GM18505 (cell line): ENCODE measurements around the gene GOLGA6L9.
"Not testable (repeated sequence)": the region's sequence is repeated elsewhere in the genome, so short reads cannot be mapped to it uniquely, and the experiment has no call there.

ENCODE experiments used
- ATAC-seq: cut with Tn5 transposase; IDR thresholded peaks from one replicate; pipeline ENCODE4 v1.9.1; 2021; ENCODE audit not compliant: unreplicated experiment
- POLR2A ChIP-seq: IDR thresholded peaks from 4 replicates; pipeline ENCODE4 v1.6.1; 2011; ENCODE audit warnings: borderline replicate concordance; ENCODE audit not compliant: insufficient read depth, insufficient read length; ENCODE audit errors: extremely low read depth

GOLGA6L9 gene

GRCh38 chr15:82429693-82430092 lies at the start of gene GOLGA6L9:
TSS of gene GOLGA6L9 (plus strand) at chr15:82429816. CDS start at chr15:82430080, 264 bp downstream.
- not testable (repeated sequence) for ATAC-seq

- not testable (repeated sequence) for ATAC-seq
These were observed 48.2 kb upstream of the GOLGA6L9 start for GRCh38 chr15:82381330-82381955.

GRCh38 chr15:82387209-82387608 lies 42.4 kb upstream of the GOLGA6L9 start:
- ATAC-seq, result not testable (repeated sequence)

GRCh38 chr15:82390152-82390551 lies 39.5 kb upstream of the GOLGA6L9 start:
- ATAC-seq, result not testable (repeated sequence)

GRCh38 chr15:82392077-82392476 lies 37.5 kb upstream of the GOLGA6L9 start:
- not testable (repeated sequence) for ATAC-seq

GRCh38 chr15:82393671-82394070 lies 35.9 kb upstream of the GOLGA6L9 start:
- no peak for TF ChIP-seq POLR2A
- no peak for ATAC-seq

GRCh38 chr15:82395788-82396187 lies 33.8 kb upstream of the GOLGA6L9 start:
- not testable (repeated sequence) for ATAC-seq

GRCh38 chr15:82397817-82398216 lies 31.8 kb upstream of the GOLGA6L9 start:
- no peak for TF ChIP-seq POLR2A
- no peak for ATAC-seq

GRCh38 chr15:82398785-82399184 lies 30.8 kb upstream of the GOLGA6L9 start:
- no peak for ATAC-seq
- TF ChIP-seq POLR2A, result no peak

GRCh38 chr15:82399366-82400103 lies 30.1 kb upstream of the GOLGA6L9 start:
- peak; percentile 56 for ATAC-seq

GRCh38 chr15:82401918-82402317 lies 27.7 kb upstream of the GOLGA6L9 start:
- not testable (repeated sequence) for ATAC-seq

- not testable (repeated sequence) for ATAC-seq
These were observed 27.3 kb upstream of the GOLGA6L9 start for GRCh38 chr15:82402341-82402740.

- not testable (repeated sequence) for ATAC-seq
These were observed 23.4 kb upstream of the GOLGA6L9 start for GRCh38 chr15:82406211-82406610.

- ATAC-seq, result not testable (repeated sequence)
These were observed 19.3 kb upstream of the GOLGA6L9 start for GRCh38 chr15:82410306-82410705.

GRCh38 chr15:82411595-82411994 lies 18.0 kb upstream of the GOLGA6L9 start:
- ATAC-seq, result not testable (repeated sequence)

GRCh38 chr15:82414525-82415191 lies 15.0 kb upstream of the GOLGA6L9 start:
- ATAC-seq, result not testable (repeated sequence)

GRCh38 chr15:82420516-82420915 lies 9.1 kb upstream of the GOLGA6L9 start:
- not testable (repeated sequence) for ATAC-seq

GRCh38 chr15:82420966-82421365 lies 8.7 kb upstream of the GOLGA6L9 start:
- not testable (repeated sequence) for ATAC-seq

GRCh38 chr15:82427117-82427516 lies 2.5 kb upstream of the GOLGA6L9 start:
- ATAC-seq, result not testable (repeated sequence)

- ATAC-seq, result not testable (repeated sequence)
These were observed 15.8 kb downstream of the GOLGA6L9 start for GRCh38 chr15:82445420-82445819.

- not testable (repeated sequence) for ATAC-seq
These were observed 27.7 kb downstream of the GOLGA6L9 start for GRCh38 chr15:82457336-82457735.
